GM12873 (cell line): Measurements from ENCODE around the gene RDX.

Experiments
- CTCF ChIP-seq: IDR thresholded peaks from 2 replicates; pipeline ENCODE4 v1.5.1; 2012; ENCODE audit warnings: low read depth, mild to moderate bottlenecking, moderate library complexity, low read length, control low read depth; ENCODE audit not compliant: insufficient read depth; ENCODE audit errors: missing control alignments

RDX gene

GRCh38 chr11:110296226-110297075, at the start of gene RDX:
Gene RDX (minus strand): TSS chr11:110296614. CDS start chr11:110279692, 16,922 bp downstream.
- TF ChIP-seq CTCF = peak; percentile 7

GRCh38 chr11:110345743-110346142, 49.3 kb upstream of the RDX start:
- no peak for TF ChIP-seq CTCF

GRCh38 chr11:110340436-110340835, 44.0 kb upstream of the RDX start:
- no peak for TF ChIP-seq CTCF

GRCh38 chr11:110339456-110340250, 43.2 kb upstream of the RDX start:
- TF ChIP-seq CTCF = no peak

GRCh38 chr11:110338684-110339083, 42.3 kb upstream of the RDX start:
- TF ChIP-seq CTCF = no peak

GRCh38 chr11:110337570-110338193, 41.3 kb upstream of the RDX start:
- TF ChIP-seq CTCF = no peak

GRCh38 chr11:110336054-110336453, 39.6 kb upstream of the RDX start:
- TF ChIP-seq CTCF = no peak
